Measurements from ENCODE around the gene C20orf204. TPM values are rescaled to one million over a fixed set of nuclear protein-coding genes. Genes with fewer than 3 reads are reported as not detected.

Gene C20orf204
- total and polyA plus RNA-seq, 2 of the 8 experiments (the other 6 are each of a cell fraction or from before 2014, with no cell fraction given), result 0.39 to 0.52 TPM

- no peak for TF ChIP-seq HDAC2 (IDR thresholded peaks at IDR 0.05; ENCODE audit: borderline replicate concordance in 1 of 2, low read depth in 2 of 2, low read length in 2 of 2)
- no peak for TF ChIP-seq SP2 (IDR thresholded peaks at IDR 0.05; ENCODE audit: low read length)
- TF ChIP-seq TCF12 (IDR thresholded peaks at IDR 0.05; ENCODE audit: low read depth, low read length), result no peak
- TF ChIP-seq TEAD4 (IDR thresholded peaks at IDR 0.05; ENCODE audit: low read depth, low read length), result no peak
These were observed 4.1 kb upstream of the C20orf204 start (continued) for GRCh38 chr20:64031822-64032314.
